ENCODE data around the gene PPT2. TPM values are rescaled to one million over a fixed set of nuclear protein-coding genes. Genes with fewer than 3 reads are reported as not detected.

PPT2 gene
- total and polyA plus RNA-seq, 2 of the 8 experiments (the other 6 are each of a cell fraction or from before 2014, with no cell fraction given), result 24.1 to 39.5 TPM

DNA sequence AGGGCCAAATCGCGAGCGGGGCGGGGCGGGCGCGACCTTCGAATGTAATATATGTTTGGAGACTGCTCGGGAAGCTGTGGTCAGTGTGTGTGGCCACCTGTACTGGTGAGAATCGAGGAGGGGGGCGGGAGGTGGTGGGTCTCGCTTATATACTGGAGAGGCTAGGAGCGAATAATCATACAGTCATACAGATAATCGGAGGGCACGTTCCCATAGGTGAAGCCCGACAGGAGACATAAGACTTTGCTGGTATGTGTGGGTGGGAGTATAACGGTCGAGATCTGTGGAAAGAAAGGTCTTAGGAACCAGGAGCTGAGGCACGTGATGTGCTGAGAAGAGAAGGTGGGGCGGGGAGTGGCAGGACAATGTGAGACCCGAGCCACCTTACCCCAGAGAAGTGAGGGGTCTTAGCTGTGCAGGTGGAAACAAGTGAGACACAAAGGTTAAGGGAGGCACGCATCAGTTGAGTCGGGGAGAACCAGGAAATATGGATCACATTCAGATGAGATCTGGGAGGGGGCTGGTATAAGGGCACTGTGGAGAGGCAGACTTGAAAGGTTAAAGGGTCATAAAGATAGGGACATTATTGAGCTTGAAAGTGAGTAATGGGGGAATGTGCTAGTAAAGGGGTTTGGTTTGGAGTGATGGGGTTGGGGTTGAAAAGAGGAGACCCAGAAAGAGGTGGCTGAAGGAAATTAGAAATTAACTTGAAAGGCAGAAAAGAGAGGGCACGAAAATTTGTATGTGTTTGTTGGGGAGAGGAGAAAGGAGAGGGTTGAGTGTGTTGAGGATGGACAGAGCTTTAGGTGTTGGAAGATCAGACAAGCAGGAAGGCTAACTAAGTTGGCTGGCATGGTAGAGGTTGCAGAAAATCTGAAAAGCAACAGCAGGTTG, 24.9 kb downstream of the PPT2 start:
- Histone ChIP-seq H3K36me3 (ENCODE audit: control insufficient read depth in 2 of 4, insufficient read depth in 4 of 4, low read length in 3 of 4) (peaks cover 4 to 27% (median 19%) of the 10 kb centered on the region in 4 experiments; a peak in 7 of 8 replicates), H2BK120ac (replicated peaks; ENCODE audit: low read depth, low read length) (no peak overlapping the region), H4K20me1 (replicated peaks in 1 of 2; ENCODE audit: control insufficient read depth in 1 of 2, insufficient read depth in 2 of 2, low read length in 2 of 2) (peaks cover 3 to 6% of the 10 kb centered on the region in 2 experiments), H3K79me1 (ENCODE audit: low read depth, low read length) (peaks cover 9% of the 10 kb centered on the region; the same call in 1 of the 2 replicates), H3K14ac (ENCODE audit: insufficient read length) (no peak overlapping the region), H2BK15ac (ENCODE audit: low read length) (peak overlapping the region; percentile 20; the same call in 1 of the 2 replicates), H4K5ac (ENCODE audit: insufficient read length, low read depth, low read length) (no peak overlapping the region), H4K8ac (ENCODE audit: extremely low read depth, insufficient read depth, low read length) (no peak overlapping the region), H3K79me2 (ENCODE audit: control insufficient read depth in 1 of 2, insufficient read depth in 2 of 2, low read length in 2 of 2) (peaks cover 13 to 32% of the 10 kb centered on the region in 2 experiments), H3K18ac (ENCODE audit: extremely low read depth, low read length) (peak overlapping the region; percentile 44; the same call in 1 of the 2 replicates), H3K9me3 (ENCODE audit: insufficient read depth in 2 of 2, low read depth in 1 of 2, low read length in 1 of 2) (no peaks in the 10 kb centered on the region), H3K23me2 (ENCODE audit: low read depth, low read length) (peaks cover 26% of the 10 kb centered on the region), H3K4me2 (ENCODE audit: insufficient read depth in 1 of 2, low read depth in 2 of 2, low read length in 2 of 2) (peak overlapping the region; percentile 99 to 100), H3K27me3 (replicated peaks in 1 of 4; ENCODE audit: control insufficient read depth in 3 of 4, extremely low read depth in 1 of 4, insufficient read depth in 3 of 4, low read length in 3 of 4) (no peaks in the 10 kb centered on the region; a peak in 1 of 7 replicates), H3K9ac (replicated peaks in 1 of 4; ENCODE audit: extremely low read depth in 1 of 4, low read depth in 3 of 4, low read length in 3 of 4) (peak overlapping the region; percentile 56 to 87 (median 76)), H3K27ac (ENCODE audit: low read depth, low read length) (peak overlapping the region; percentile 68), H4K91ac (replicated peaks; ENCODE audit: insufficient read length, low read length) (peak overlapping the region; percentile 4), H3K23ac (ENCODE audit: insufficient read length) (no peak overlapping the region), H2AK5ac (ENCODE audit: low read depth, low read length) (peak overlapping the region; percentile 69), H2AFZ (ENCODE audit: low read length) (no peak overlapping the region), H3K4me1 (replicated peaks in 1 of 4; ENCODE audit: control insufficient read depth in 3 of 4, insufficient read depth in 4 of 4, low read length in 3 of 4) (peaks cover 5 to 14% (median 6%) of the 10 kb centered on the region in 4 experiments; a peak in 6 of 7 replicates), H2BK12ac (ENCODE audit: low read depth, low read length) (0 out of 2 replicates have a peak overlapping the region, but pooled peaks have one; percentile 32), H3K4me3 (ENCODE audit: extremely low read depth in 1 of 4, insufficient read depth in 2 of 4, low read depth in 3 of 4, low read length in 4 of 4) (peak overlapping the region; percentile 91 to 99 (median 95)), H2BK5ac (ENCODE audit: low read depth, low read length) (no peak overlapping the region; the same call in 1 of the 2 replicates), H2BK20ac (ENCODE audit: low read length) (no peak overlapping the region), H3K4ac (replicated peaks; ENCODE audit: insufficient read length, low read depth, low read length) (no peak overlapping the region), H3K56ac (replicated peaks; ENCODE audit: insufficient read length, low read depth, low read length) (no peak overlapping the region)
- 6 to 100% methylated on average over 1 to 24 of the region's 24 CpGs for WGBS, 2 experiments (ENCODE audit: extremely low coverage in 1 of 2, insufficient coverage in 1 of 2, insufficient read length in 1 of 2, insufficient replicate concordance in 2 of 2, low coverage in 1 of 2, low lambda C conversion rate in 2 of 2, missing lambda C conversion rate in 1 of 2)
- FAIRE-seq (no peak), DNase-seq (ENCODE audit: low read depth in 1 of 2, low spot score in 2 of 2) (no peak)
- CTCF ChIA-PET (ENCODE audit: partially characterized antibody), result interaction anchor here (0.8 to 2.7 kb wide), 3 partner anchors 12 to 60 kb away, joined by 3 to 7 read pairs (median 4); partner anchors contain the start of gene PBX2
- POLR2A ChIA-PET (ENCODE audit: partially characterized antibody), result interaction anchor here (1.1 to 7.9 kb wide), 7 partner anchors 9 to 352 kb away, joined by 3 to 194 read pairs (median 5); partner anchors contain the start of genes ATF6B, EGFL8, FKBPL and GPSM3
- TF ChIP-seq, protein P1, sequence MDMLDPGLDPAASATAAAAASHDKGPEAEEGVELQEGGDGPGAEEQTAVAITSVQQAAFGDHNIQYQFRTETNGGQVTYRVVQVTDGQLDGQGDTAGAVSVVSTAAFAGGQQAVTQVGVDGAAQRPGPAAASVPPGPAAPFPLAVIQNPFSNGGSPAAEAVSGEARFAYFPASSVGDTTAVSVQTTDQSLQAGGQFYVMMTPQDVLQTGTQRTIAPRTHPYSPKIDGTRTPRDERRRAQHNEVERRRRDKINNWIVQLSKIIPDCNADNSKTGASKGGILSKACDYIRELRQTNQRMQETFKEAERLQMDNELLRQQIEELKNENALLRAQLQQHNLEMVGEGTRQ (IDR thresholded peaks at IDR 0.05; ENCODE audit: low read length), result peak; percentile 45; the same call in 1 of the 2 replicates
- TF ChIP-seq JUND (IDR thresholded peaks at IDR 0.05; ENCODE audit: low read length) (no peak), SIN3A (conservative IDR thresholded peaks at IDR 0.05 in 1 of 2, IDR thresholded peaks at IDR 0.05 in 1 of 2; ENCODE audit: low read depth in 1 of 2, low read length in 2 of 2) (0 out of 4 replicates have a peak, but pooled peaks of 1 of the 2 experiments have one; percentile 12), CTBP2 (IDR thresholded peaks at IDR 0.05; ENCODE audit: borderline replicate concordance, insufficient read depth, insufficient read length, low read length) (no peak), ZNF274 (IDR thresholded peaks at IDR 0.05; ENCODE audit: borderline replicate concordance, extremely low read depth, low read length) (no peak), NANOG (IDR thresholded peaks at IDR 0.05; ENCODE audit: insufficient read depth, low read depth, low read length, poor library complexity, severe bottlenecking) (no peak), RAD21 (IDR thresholded peaks at IDR 0.05 in 1 of 2, conservative IDR thresholded peaks at IDR 0.05 in 1 of 2; ENCODE audit: low read depth in 2 of 2, low read length in 2 of 2) (no peak)

Measured in H1 (cell line).